Tibial nerve (tissue), 4 donors: ENCODE results near the gene C6orf118. TPM values are rescaled to one million over a fixed set of nuclear protein-coding genes. Genes with fewer than 3 reads are reported as not detected.

ENCODE experiments used
- DNase-seq, 2 donors: peaks; one replicate each; pipeline ENCODE4 v3.0.0-alpha.2; 2019; ENCODE audit warnings: low spot score in 2 of 2
- H3K27ac ChIP-seq, 4 donors: fragments of 200-600 bp; sonication (generic) in 3 of 4; one replicate each; pipeline ENCODE4 v1.5.1; 2017 to 2019; ENCODE audit warnings: mild to moderate bottlenecking in 1 of 4
- H3K27me3 ChIP-seq, 2 donors: fragments of 200-600 bp; sonication (generic) in 1 of 2; one replicate each; pipeline versions ENCODE4 v1.5.1 to v1.6.0; 2017 to 2019
- H3K36me3 ChIP-seq, 3 donors: fragments of 200-600 bp; sonication (generic); one replicate each; pipeline ENCODE4 v1.5.1; 2018 to 2019
- H3K4me1 ChIP-seq, 4 donors: fragments of 200-600 bp; sonication (generic) in 3 of 4; one replicate each; pipeline ENCODE4 v1.5.1; 2017 to 2019
- H3K4me3 ChIP-seq, 4 donors: fragments of 200-600 bp; sonication (generic) in 3 of 4; one replicate each; pipeline ENCODE4 v1.5.1; 2017 to 2019; ENCODE audit warnings: mild to moderate bottlenecking in 1 of 4, moderate library complexity in 1 of 4
- H3K9me3 ChIP-seq, 4 donors: fragments of 200-600 bp; sonication (generic) in 3 of 4; one replicate each; pipeline ENCODE4 v1.5.1; 2017 to 2019
- EP300 ChIP-seq, 2 donors: sonication (generic); formaldehyde crosslinking; IDR thresholded peaks; one replicate each; pipeline ENCODE4 v1.6.1; 2017; ENCODE audit warnings: antibody characterized with exemption in 2 of 2, mild to moderate bottlenecking in 1 of 2
- POLR2A ChIP-seq, 2 donors: fragments of 450-650 bp; IDR thresholded peaks; one replicate each; pipeline ENCODE4 v1.6.1; 2017; ENCODE audit warnings: antibody characterized with exemption in 2 of 2, mild to moderate bottlenecking in 2 of 2, moderate library complexity in 2 of 2
- WGBS, 2 donors: methylation state at CpG; one replicate each; pipeline ENCODE4 v1.1.5; 2018; 5-methylcytosine and 5-hydroxymethylcytosine counted together
- total RNA-seq, 4 donors: library from RNA; depleted of rRNA; stranded (reverse); fragments of >200 nt; gene quantifications; one replicate each; pipeline ENCODE4 v1.1.0, GENCODE V29; 2016
- TF ChIP-seq, protein P1 (sequence below), 5 experiments: fragments of 200-600 bp in 3 of 5; fragments of 450-650 bp in 2 of 5; sonication (generic) in 3 of 5; IDR thresholded peaks; one replicate each; pipeline ENCODE4 v1.5.1; 2016 to 2019; ENCODE audit warnings: antibody characterized with exemption in 5 of 5, mild to moderate bottlenecking in 3 of 5, moderate library complexity in 2 of 5

C6orf118 gene
- total RNA-seq: not detected

DNA sequence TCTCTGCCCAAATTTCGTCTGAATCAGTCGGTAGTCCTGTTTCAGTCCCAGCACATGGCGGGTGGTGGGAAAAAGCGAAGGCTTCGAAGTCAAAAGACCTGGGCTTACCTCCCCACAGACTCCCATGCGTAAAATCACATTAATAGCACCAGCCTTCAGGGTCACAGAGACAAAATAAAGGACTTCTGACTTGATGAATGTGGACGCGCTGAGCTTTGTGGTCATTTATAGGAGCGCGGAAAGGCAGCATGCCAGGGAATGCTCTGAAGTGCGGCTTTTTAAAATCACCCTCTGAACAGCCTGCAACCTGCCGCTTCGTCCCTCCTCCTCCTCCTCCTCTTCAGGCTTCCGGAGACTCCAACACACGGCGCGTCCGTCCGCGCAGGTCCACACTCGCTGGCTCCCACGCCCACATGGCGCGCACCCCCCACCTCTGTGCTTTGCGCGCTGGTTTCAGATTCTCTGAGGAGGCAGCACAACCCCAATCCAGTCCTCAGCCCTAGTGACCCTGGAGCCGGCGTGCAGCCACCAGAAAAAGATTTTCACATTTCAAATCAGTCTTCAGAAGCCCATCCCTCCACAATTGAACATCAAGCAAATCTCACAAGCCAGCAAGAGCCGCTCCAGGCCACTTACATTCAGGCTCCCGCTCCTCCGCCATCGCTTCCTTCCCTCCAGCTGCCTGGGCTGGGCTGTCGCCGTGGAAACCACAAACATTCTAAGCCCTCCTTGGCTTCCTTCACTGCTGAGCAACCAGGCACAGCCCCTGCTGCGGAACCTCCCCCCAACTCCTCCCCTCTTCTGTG is at the start of gene C6orf118:
Gene C6orf118, minus strand, starts transcription at position 680 of the 806 bp plus-strand sequence. Its CDS starts 19 bp downstream, at position 661.
- no peak for TF ChIP-seq EP300 (IDR thresholded peaks at IDR 0.05)
- TF ChIP-seq, protein P1, sequence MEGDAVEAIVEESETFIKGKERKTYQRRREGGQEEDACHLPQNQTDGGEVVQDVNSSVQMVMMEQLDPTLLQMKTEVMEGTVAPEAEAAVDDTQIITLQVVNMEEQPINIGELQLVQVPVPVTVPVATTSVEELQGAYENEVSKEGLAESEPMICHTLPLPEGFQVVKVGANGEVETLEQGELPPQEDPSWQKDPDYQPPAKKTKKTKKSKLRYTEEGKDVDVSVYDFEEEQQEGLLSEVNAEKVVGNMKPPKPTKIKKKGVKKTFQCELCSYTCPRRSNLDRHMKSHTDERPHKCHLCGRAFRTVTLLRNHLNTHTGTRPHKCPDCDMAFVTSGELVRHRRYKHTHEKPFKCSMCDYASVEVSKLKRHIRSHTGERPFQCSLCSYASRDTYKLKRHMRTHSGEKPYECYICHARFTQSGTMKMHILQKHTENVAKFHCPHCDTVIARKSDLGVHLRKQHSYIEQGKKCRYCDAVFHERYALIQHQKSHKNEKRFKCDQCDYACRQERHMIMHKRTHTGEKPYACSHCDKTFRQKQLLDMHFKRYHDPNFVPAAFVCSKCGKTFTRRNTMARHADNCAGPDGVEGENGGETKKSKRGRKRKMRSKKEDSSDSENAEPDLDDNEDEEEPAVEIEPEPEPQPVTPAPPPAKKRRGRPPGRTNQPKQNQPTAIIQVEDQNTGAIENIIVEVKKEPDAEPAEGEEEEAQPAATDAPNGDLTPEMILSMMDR (IDR thresholded peaks at IDR 0.05): no peak
- no peak for TF ChIP-seq POLR2A (IDR thresholded peaks at IDR 0.05)

DNA sequence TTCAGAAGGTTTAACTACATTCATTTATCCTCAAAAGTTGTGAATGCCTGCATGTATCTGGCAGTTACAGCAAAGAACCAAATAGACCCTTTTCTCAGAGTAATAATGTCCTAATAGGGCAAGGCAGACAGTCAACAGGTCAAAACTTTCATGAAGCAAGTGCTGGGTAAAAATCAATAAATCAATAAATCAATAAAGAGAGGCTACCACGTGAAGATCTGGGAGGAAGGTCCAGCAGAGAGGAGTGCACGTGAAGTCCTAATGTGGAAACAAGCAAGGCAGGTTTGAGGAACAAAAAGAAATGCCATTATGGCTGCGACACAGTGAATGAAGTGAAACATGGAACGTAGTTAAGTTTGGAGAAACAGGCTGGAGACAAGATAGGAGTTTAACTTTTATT is 36.3 kb upstream of the C6orf118 start:
- Histone ChIP-seq H3K9me3 (peaks cover 0 to 8% (median 0%) of the 10 kb centered on the region in 4 donors), H3K4me1 (no peaks in the 10 kb centered on the region), H3K27ac (no peak overlapping the region), H3K27me3 (no peaks in the 10 kb centered on the region), H3K4me3 (no peak overlapping the region), H3K36me3 (peaks cover 0 to 6% (median 0%) of the 10 kb centered on the region in 3 donors)
- DNase-seq: no peak
- TF ChIP-seq, protein P1 (IDR thresholded peaks at IDR 0.05): no peak
- TF ChIP-seq POLR2A (IDR thresholded peaks at IDR 0.05): no peak
- no peak for TF ChIP-seq EP300 (IDR thresholded peaks at IDR 0.05)
- WGBS, 2 donors: 83 to 86% methylated on average over 4 of the region's 4 CpGs

More for the DNA sequence above, at the start of gene C6orf118:
- no peak for DNase-seq
- Histone ChIP-seq H3K9me3 (no peaks in the 10 kb centered on the region), H3K4me1 (peaks cover 0 to 8% (median 0%) of the 10 kb centered on the region in 4 donors), H3K36me3 (no peaks in the 10 kb centered on the region), H3K4me3 (peak within 1 kb of the TSS in 3 of 4 donors; percentile 23 to 47 (median 42)), H3K27ac (no peak within 1 kb of the TSS), H3K27me3 (no peaks in the 10 kb centered on the region)
- WGBS, 2 donors: 7% methylated on average over 35 of the region's 35 CpGs

DNA sequence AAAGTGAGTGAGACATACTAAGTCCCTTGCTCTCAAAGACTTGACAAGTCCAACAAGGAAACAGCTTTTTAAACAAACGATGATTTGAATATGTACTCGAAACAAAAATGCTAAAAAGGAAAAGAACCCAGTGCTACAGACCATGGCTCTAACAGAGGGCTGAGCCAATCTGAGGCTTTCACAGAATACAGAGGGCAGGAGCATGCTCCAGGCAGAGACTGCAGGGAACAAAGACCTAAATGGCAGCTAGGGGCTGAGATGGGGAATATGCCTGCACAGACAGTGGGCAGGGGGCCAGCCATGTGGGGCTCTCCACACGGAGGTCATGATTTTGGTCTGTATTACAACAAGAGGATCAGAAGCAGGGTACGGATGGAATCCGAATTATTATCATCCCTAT is 31.1 kb upstream of the C6orf118 start:
- H3K27me3 ChIP-seq: no peaks in the 10 kb centered on the region
- 78 to 85% methylated on average over 5 of the region's 5 CpGs for WGBS, 2 donors
- H3K4me3 ChIP-seq: no peak overlapping the region
- no peaks in the 10 kb centered on the region for H3K4me1 ChIP-seq
- DNase-seq: no peak
- no peaks in the 10 kb centered on the region for H3K9me3 ChIP-seq
- H3K36me3 ChIP-seq: no peaks in the 10 kb centered on the region
- H3K27ac ChIP-seq: no peak overlapping the region
- TF ChIP-seq EP300 (IDR thresholded peaks at IDR 0.05) (no peak), POLR2A (IDR thresholded peaks at IDR 0.05) (no peak)
- TF ChIP-seq, protein P1 (IDR thresholded peaks at IDR 0.05): no peak

DNA sequence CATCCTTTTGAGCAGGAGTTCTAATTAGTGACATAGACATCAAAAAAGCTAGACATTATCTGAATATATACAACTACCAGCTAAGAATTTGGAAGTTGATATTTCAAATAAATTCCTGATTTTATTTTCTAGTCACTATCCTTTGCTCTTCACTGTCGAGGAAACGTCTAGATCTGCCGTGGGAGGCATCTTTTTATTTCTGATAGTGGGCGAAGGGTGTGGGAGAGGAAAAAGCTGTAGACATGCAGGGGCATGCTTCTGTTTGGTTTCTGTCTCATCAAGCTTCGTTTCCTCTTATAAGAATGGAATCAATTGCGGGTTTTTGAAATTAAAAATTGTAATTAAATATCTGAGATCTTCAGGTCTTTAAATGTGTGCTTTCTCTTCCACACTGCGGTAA is 16.2 kb upstream of the C6orf118 start:
- H3K9me3 ChIP-seq: peaks cover 0 to 18% (median 0%) of the 10 kb centered on the region in 4 donors
- no peak for DNase-seq
- H3K27me3 ChIP-seq: no peaks in the 10 kb centered on the region
- WGBS, 2 donors: 85% methylated on average over 7 of the region's 7 CpGs
- TF ChIP-seq, protein P1 (IDR thresholded peaks at IDR 0.05): no peak
- TF ChIP-seq POLR2A (IDR thresholded peaks at IDR 0.05): no peak
- no peak for TF ChIP-seq EP300 (IDR thresholded peaks at IDR 0.05)
- H3K4me3 ChIP-seq: no peak overlapping the region
- H3K27ac ChIP-seq: no peak overlapping the region
- H3K4me1 ChIP-seq: no peaks in the 10 kb centered on the region
- H3K36me3 ChIP-seq: no peaks in the 10 kb centered on the region

DNA sequence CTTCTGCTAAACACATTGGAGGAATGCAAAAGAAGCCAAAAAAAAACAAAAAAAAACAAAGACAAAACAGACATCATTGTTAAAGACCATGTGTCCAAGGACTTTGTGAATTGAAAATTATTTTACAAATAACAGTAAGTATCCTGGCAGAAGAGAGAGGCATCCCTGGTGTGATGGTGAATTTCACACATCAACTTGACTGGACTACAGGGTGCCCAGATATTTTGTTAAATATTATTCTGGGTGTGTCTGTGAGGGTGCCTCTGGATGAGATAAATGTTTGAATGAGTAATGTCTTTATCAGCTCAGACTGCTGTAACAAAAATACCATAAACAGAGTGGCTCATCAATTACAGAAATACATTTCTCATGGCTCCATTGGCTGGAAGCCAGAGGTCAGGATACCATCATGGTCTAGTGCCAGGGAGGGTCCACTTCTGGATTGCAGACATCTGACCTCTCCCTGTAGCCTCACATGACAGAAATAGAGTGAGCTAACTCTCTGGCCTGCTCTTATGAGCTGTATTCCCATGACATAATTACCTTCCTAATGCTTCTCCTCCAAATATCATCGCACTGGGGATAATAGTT is 12.2 kb upstream of the C6orf118 start:
- no peak overlapping the region for H3K4me3 ChIP-seq
- peaks cover 0 to 47% (median 0%) of the 10 kb centered on the region in 4 donors for H3K9me3 ChIP-seq
- no peak overlapping the region for H3K27ac ChIP-seq
- no peaks in the 10 kb centered on the region for H3K36me3 ChIP-seq
- TF ChIP-seq EP300 (IDR thresholded peaks at IDR 0.05): no peak
- TF ChIP-seq, protein P1 (IDR thresholded peaks at IDR 0.05): no peak
- no peak for TF ChIP-seq POLR2A (IDR thresholded peaks at IDR 0.05)
- no peaks in the 10 kb centered on the region for H3K4me1 ChIP-seq
- no peak for DNase-seq
- WGBS, 2 donors: 90% methylated on average over 1 of the region's 1 CpG
- H3K27me3 ChIP-seq: no peaks in the 10 kb centered on the region
